Endothelial cell of umbilical vein (primary cell): ENCODE data around the gene NUMA1. TPM values are rescaled to one million over a fixed set of nuclear protein-coding genes. Genes with fewer than 3 reads are reported as not detected.

Experiments used
- BruUV-seq: library from RNA; stranded (reverse); fragments of 400-500 nt; replicated peaks from 2 replicates; lab custom pipeline; 2021; lab: Mats Ljungman, UMichigan
- CTCF ChIA-PET: fragments of 300-600, 350-600 bp; sonication (Branson Sonifier 250); formaldehyde crosslinking; loops from one replicate; lab custom pipeline; 2021; ENCODE audit warnings: antibody characterized with exemption, inconsistent platforms; lab: Charles Lee
- POLR2A ChIA-PET: fragments of 300-600, 350-600 bp; sonication (Branson Sonifier 250); formaldehyde crosslinking; loops from one replicate; lab custom pipeline; 2021; ENCODE audit warnings: antibody characterized with exemption, inconsistent platforms; lab: Charles Lee
- DNase-seq: peaks from one replicate; pipeline ENCODE4 v3.0.0-alpha.2; 2011; ENCODE audit warnings: low read depth, low spot score
- FAIRE-seq: peaks from 2 replicates; lab custom pipeline; 2011; peaks lifted over from hg19 to GRCh38; lab: Jason Lieb, UNC
- H2AFZ ChIP-seq: 2 replicates; pipeline ENCODE4 v1.6.0; 2012; ENCODE audit warnings: low read depth, low read length, control low read depth, inconsistent platforms
- H3K27ac ChIP-seq: 2 replicates; pipeline ENCODE4 v1.5.1; 2011; ENCODE audit warnings: low read depth, mild to moderate bottlenecking, control low read depth, low read length, moderate library complexity; ENCODE audit not compliant: insufficient read depth
- H3K27me3 ChIP-seq, 2 experiments: 2 replicates each; pipeline versions ENCODE4 v1.6.0 to v1.6.1; 2011; ENCODE audit warnings: low read length in 2 of 2, mixed read lengths in 1 of 2; ENCODE audit not compliant: control insufficient read depth in 2 of 2, insufficient read depth in 2 of 2
- H3K36me3 ChIP-seq, 2 experiments: 2 replicates in 1 of 2; 3 replicates in 1 of 2; pipeline ENCODE4 v1.5.1; 2011; ENCODE audit warnings: low read length in 2 of 2, mild to moderate bottlenecking in 1 of 2, moderate library complexity in 1 of 2; ENCODE audit not compliant: control insufficient read depth in 2 of 2, insufficient read depth in 2 of 2; ENCODE audit errors: extremely low read depth in 1 of 2
- H3K4me1 ChIP-seq: 3 replicates; pipeline ENCODE4 v1.5.1; 2011; ENCODE audit warnings: mild to moderate bottlenecking, low read length; ENCODE audit not compliant: control insufficient read depth, insufficient read depth; ENCODE audit errors: extremely low read depth
- H3K4me2 ChIP-seq: 2 replicates; pipeline ENCODE4 v1.6.1; 2011; ENCODE audit warnings: low read length, control low read depth, mixed read lengths; ENCODE audit not compliant: insufficient read depth
- H3K4me3 ChIP-seq, 3 experiments: fragments of 200-600 bp in 1 of 3; sonication (generic), shearing (Covaris generic) in 1 of 3; replicated peaks in 1 of 3; 2 replicates each; pipeline ENCODE4 v1.5.1; 2011 to 2016; ENCODE audit warnings: control low read depth in 3 of 3, low read length in 3 of 3, mild to moderate bottlenecking in 2 of 3, inconsistent platforms in 1 of 3, low read depth in 1 of 3, moderate library complexity in 1 of 3; ENCODE audit not compliant: insufficient read depth in 1 of 3
- H3K79me2 ChIP-seq: 2 replicates; pipeline ENCODE4 v1.6.0; 2012; ENCODE audit warnings: low read length, inconsistent platforms; ENCODE audit not compliant: control insufficient read depth, insufficient read depth
- H3K9ac ChIP-seq: replicated peaks from 2 replicates; pipeline ENCODE3; 2011; ENCODE audit warnings: low read length, control low read depth; ENCODE audit not compliant: insufficient read depth; ENCODE audit errors: extremely low read depth
- H3K9me1 ChIP-seq: replicated peaks from 3 replicates; pipeline ENCODE4 v1.6.0; 2011; ENCODE audit warnings: mild to moderate bottlenecking, low read length; ENCODE audit not compliant: control insufficient read depth, insufficient read depth; ENCODE audit errors: extremely low read depth
- H3K9me3 ChIP-seq: replicated peaks from 2 replicates; pipeline ENCODE4 v1.5.1; 2012; ENCODE audit warnings: low read length, inconsistent platforms; ENCODE audit not compliant: control insufficient read depth, insufficient read depth
- H4K20me1 ChIP-seq: replicated peaks from 2 replicates; pipeline ENCODE3; 2011; ENCODE audit warnings: mild to moderate bottlenecking, low read length; ENCODE audit not compliant: control insufficient read depth, insufficient read depth; ENCODE audit errors: extremely low read depth
- CTCF ChIP-seq, 2 donors: IDR thresholded peaks; 1 replicate in 1 of 2; 2 replicates in 1 of 2; pipeline ENCODE4 v1.5.1; 2011; ENCODE audit warnings: low read length in 2 of 2, mild to moderate bottlenecking in 2 of 2, moderate library complexity in 2 of 2, control low read depth in 1 of 2, inconsistent platforms in 1 of 2, low read depth in 1 of 2; ENCODE audit not compliant: insufficient read depth in 1 of 2; ENCODE audit errors: extremely low read depth in 1 of 2
- JUN ChIP-seq: IDR thresholded peaks from 2 replicates; pipeline ENCODE4 v1.6.1; 2011; ENCODE audit warnings: borderline replicate concordance, low read depth; ENCODE audit not compliant: insufficient read length, insufficient read depth
- dilution Hi-C: fragments of 300-500 bp; cut with MboI; formaldehyde crosslinking; loops from one replicate; pipeline ENCODE4 v1.15.0; 2019; ENCODE audit warnings: low sequenced_read_pairs; ENCODE audit not compliant: extremely low pct_ligation_motif_present
- intact Hi-C: fragments of 100-400 bp; cut with micrococcal nuclease; formaldehyde crosslinking; loops from one replicate; pipeline ENCODE4 v1.10.0; 2022
- polyA plus RNA-seq, 4 experiments: library from polyadenylated mRNA; depleted of rRNA in 3 of 4; stranded (reverse) in 3 of 4; unstranded in 1 of 4; fragments of >200 nt; gene quantifications; 2 replicates each; pipeline versions ENCODE4 v1.2.1 to v1.2.3, GENCODE V29; 2011 to 2012; ENCODE audit warnings: missing spikeins in 1 of 4
- total RNA-seq: library from RNA; stranded (reverse); gene quantifications from 2 replicates; pipeline ENCODE4 v1.2.3, GENCODE V29; 2021

The NUMA1 gene
- total and polyA plus RNA-seq, 2 donors (not counting 3 experiments of a cell fraction or from before 2014, with no cell fraction given): 120 to 164 TPM

DNA sequence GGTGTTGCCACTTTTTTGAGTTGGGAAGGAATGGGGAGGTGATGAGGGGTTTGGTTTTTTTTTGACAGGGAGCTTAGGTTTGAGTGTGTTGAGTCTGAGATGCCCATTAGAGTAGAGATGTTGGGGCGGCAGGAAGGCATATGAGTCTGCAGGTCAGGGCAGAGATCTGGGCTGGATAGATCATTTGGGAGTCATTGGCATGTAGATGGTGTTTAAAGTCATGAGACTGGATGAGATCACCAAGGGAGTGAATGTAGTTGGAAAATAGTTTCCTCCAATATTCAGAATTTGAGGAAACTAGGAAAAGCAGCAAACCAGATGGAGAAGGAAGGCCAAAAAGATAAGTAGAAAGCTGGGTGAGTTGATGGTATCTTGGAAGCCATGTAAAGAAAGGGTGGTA lies 34.2 kb upstream of the NUMA1 start:
- intact Hi-C loops: loop anchor here (5.0 kb wide), 1 partner anchor 318 kb away; the partner anchor contains the start of gene CLPB
- Histone ChIP-seq H3K9ac (no peak overlapping the region), H3K27ac (no peak overlapping the region), H3K4me1 (peaks cover 14% of the 10 kb centered on the region), H4K20me1 (no peaks in the 10 kb centered on the region), H2AFZ (no peak overlapping the region), H3K79me2 (no peaks in the 10 kb centered on the region), H3K27me3 (peaks cover 0 to 3% of the 10 kb centered on the region in 2 experiments), H3K4me3 (no peak overlapping the region), H3K36me3 (no peaks in the 10 kb centered on the region), H3K4me2 (no peak overlapping the region), H3K9me3 (no peaks in the 10 kb centered on the region), H3K9me1 (no peaks in the 10 kb centered on the region)
- BruUV-seq: no TSS peak
- TF ChIP-seq CTCF (IDR thresholded peaks at IDR 0.05; ENCODE audit: extremely low read depth in 1 of 2, insufficient read depth in 1 of 2, low read depth in 1 of 2, low read length in 2 of 2) (no peak), JUN (no peak)
- DNase-seq: no peak
- POLR2A ChIA-PET: no interaction called here
- no peak for FAIRE-seq
- dilution Hi-C loops: no loop called here
- CTCF ChIA-PET: interaction anchor here (0.6 to 3.2 kb wide), 2 partner anchors 30 to 1417 kb away, joined by 3 to 13 read pairs; no protein-coding TSS in a partner anchor
